Cortex of kidney (tissue), 1 donor: Measurements from ENCODE around the gene HSPB7.

ENCODE experiments used
- DNase-seq: peaks from one replicate; lab custom pipeline; 2025; lab: John Stamatoyannopoulos, UW

Gene HSPB7

DNA sequence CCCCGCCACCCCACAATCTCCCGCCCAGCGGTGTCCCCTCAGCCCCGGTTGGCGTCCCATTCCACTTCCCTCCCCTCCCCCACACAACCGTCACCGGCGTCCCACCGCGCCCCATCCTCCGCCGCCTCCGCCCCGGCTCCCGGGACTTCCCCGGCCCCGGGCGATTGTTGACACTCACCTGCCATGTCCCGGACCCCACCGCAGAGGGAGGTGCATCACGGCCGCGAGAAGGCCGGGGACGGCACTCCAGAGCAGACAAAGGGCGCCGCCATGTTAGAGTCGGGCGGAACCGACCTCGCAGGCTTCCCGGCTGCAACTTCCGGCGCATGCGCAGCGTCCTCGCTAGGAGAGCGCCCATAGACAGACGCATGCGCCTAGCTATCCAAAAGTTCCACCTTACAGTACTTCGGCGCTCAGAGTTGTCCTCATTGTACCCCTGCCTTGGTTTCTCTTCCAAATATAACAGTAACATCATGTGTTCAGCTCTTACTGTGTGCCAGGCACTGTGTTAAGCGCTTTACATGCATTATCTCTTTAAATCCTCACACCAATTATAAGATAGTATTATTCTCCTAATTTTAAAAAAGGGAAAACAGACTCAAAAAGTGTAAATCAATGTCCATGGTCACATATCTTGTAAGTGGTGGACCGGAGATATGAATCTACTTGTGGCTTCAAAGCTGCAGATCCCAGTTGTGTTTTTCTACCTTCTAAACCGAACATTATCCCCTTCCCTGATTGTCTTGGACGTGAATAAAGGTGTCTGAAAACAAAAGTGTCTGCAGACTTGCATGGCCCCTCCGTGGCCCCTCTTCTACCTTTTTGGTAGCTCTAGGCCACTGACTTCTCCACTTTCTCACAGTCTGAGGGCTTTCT, 41.8 kb downstream of the HSPB7 start, which contains the start of gene ZBTB17:
Gene ZBTB17, minus strand, starts transcription at position 297 of the 876 bp plus-strand sequence. CDS start 27,606 bp downstream, outside the sequence.
- peak; percentile 59 for DNase-seq

- DNase-seq, result no peak
These were observed 42.5 kb downstream of the HSPB7 start for GRCh38 chr1:15975358-15975804.

GRCh38 chr1:15974855-15975254, 43.0 kb downstream of the HSPB7 start:
- no peak for DNase-seq

GRCh38 chr1:15973772-15974171, 44.1 kb downstream of the HSPB7 start:
- DNase-seq, result no peak

GRCh38 chr1:15972409-15972808, 45.4 kb downstream of the HSPB7 start:
- DNase-seq, result no peak

DNA sequence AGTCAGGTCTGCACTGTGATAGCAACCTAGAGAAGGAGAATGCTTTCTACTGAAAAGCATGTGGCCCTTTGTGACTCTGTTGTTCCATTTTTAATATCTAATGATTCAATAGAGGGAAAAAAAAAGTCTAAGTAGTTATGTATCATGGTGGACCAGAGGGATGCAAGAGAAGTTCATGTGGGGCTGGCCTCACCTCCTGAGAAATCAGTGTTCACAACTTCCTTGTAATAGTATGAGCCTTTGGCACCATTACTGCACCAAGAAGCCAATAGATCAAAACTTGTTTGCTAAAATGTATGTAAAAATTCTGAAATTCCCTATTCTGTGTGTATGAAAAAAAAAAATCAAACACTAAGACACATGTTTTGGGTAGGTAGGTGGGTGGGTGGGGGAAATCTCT, 46.9 kb downstream of the HSPB7 start:
- DNase-seq, result no peak

DNA sequence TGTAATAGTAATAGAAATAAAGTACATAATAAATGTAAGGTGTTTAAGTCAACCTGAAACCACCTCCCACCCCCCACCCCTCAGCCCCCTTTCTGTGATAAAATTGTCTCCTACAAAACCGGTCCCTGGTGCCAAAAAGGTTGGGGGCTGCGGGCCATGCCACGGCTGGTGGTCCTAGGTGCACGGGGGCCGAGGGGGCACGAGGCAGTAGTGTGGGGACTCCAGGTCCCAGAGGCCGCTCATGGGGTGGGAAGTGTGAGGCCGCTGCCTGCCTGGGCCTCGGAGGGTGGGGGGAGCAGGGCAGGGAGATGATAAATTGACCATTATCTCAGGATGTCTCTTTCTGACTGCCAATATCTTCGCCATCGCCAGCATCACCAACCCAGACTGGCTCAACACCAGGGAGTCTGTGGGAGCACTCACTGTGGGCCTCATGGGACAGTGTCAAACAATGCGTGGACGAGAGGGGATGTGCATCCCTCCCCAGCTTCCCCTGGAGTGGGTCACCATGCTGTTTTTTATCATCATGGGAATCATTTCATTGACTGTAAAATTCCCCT, 48.4 kb downstream of the HSPB7 start:
- DNase-seq, result no peak

- DNase-seq, result no peak
These were observed 49.7 kb downstream of the HSPB7 start for GRCh38 chr1:15968172-15968571.

- DNase-seq, result no peak
These were observed 50.9 kb downstream of the HSPB7 start for GRCh38 chr1:15966956-15967344.

- no peak for DNase-seq
These were observed 51.5 kb downstream of the HSPB7 start for GRCh38 chr1:15966081-15966955.

DNA sequence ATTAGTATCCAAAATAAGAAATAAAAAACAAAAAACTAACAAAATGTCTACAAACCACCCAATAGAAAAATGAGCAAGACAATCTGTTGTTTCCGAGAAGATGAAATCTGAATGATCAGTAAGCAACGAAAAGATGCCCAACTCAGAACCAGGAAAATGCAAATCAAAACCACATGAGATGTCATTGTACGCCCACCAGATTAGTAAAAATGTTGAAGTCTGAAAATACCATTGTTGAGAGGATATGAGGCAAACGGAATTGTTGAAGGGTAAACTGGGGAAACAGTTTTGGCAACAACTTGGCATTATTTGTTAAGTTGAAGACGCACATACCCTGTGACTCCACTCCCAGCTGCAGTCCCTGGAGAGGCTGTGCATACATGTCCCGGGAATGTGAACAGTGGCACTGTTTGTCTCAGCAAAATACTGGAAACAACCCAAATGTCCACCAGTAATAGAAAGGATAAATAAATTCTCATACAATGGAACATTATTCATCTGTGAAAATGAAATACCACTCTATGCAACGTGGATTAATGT, 52.5 kb downstream of the HSPB7 start:
- DNase-seq, result no peak
